Stomach (tissue), 9 donors: ENCODE data around the gene MYOM1. TPM values are rescaled to one million over a fixed set of nuclear protein-coding genes. Genes with fewer than 3 reads are reported as not detected.

ENCODE experiments used
- DNase-seq, 2 donors: peaks; one replicate each; pipeline versions ENCODE4 v3.0.0 to v3.0.0-alpha.2; 2013 to 2019
- H3K27ac ChIP-seq, 5 donors: fragments of 200-600 bp in 4 of 5; sonication (generic) in 4 of 5; one replicate each; pipeline ENCODE4 v1.5.1; 2013 to 2019; ENCODE audit warnings: mild to moderate bottlenecking in 1 of 5, moderate library complexity in 1 of 5
- H3K27me3 ChIP-seq, 3 donors: fragments of 200-600 bp; sonication (generic); one replicate each; pipeline ENCODE4 v1.5.1; 2017 to 2019; ENCODE audit warnings: mixed run types in 1 of 3
- H3K36me3 ChIP-seq, 4 donors: fragments of 200-600 bp; sonication (generic); 1 replicate in 3 of 4; 2 replicates in 1 of 4; pipeline ENCODE4 v1.5.1; 2016 to 2019
- H3K4me1 ChIP-seq, 4 donors: fragments of 200-600 bp; sonication (generic); one replicate each; pipeline ENCODE4 v1.5.1; 2016 to 2019
- H3K4me3 ChIP-seq, 4 donors: fragments of 200-600 bp; sonication (generic) in 3 of 4; one replicate each; pipeline ENCODE4 v1.5.1; 2016 to 2019; ENCODE audit warnings: mild to moderate bottlenecking in 1 of 4
- H3K9me3 ChIP-seq, 4 donors: fragments of 200-600 bp; sonication (generic); one replicate each; pipeline ENCODE4 v1.5.1; 2016 to 2019
- CTCF ChIP-seq, 7 experiments: fragments of 450-650 bp in 4 of 7; fragments of 200-600 bp in 3 of 7; sonication (generic) in 3 of 7; IDR thresholded peaks; one replicate each; pipeline ENCODE4 v1.5.1; 2016 to 2019; ENCODE audit warnings: antibody characterized with exemption in 7 of 7, control low read depth in 2 of 7, mild to moderate bottlenecking in 1 of 7
- EP300 ChIP-seq: sonication (generic); formaldehyde crosslinking; IDR thresholded peaks from one replicate; pipeline ENCODE4 v1.6.1; 2017; ENCODE audit warnings: antibody characterized with exemption
- POLR2A ChIP-seq, 4 donors: fragments of 450-650 bp; IDR thresholded peaks; one replicate each; pipeline ENCODE4 v1.6.1; 2016; ENCODE audit warnings: antibody characterized with exemption in 4 of 4, control low read depth in 2 of 4, mild to moderate bottlenecking in 1 of 4, moderate library complexity in 1 of 4
- POLR2AphosphoS5 ChIP-seq, 3 donors: sonication (generic); formaldehyde crosslinking; IDR thresholded peaks; one replicate each; pipeline ENCODE4 v1.6.1; 2016; ENCODE audit warnings: antibody characterized with exemption in 3 of 3
- WGBS, 5 donors: extraction: QIAGEN DNeasy Blood & Tissue Kit in 3 of 5; methylation state at CpG; one replicate each; pipeline versions ENCODE4 v1.1.5 to v1.1.7; 2013 to 2018; 5-methylcytosine and 5-hydroxymethylcytosine counted together
- intact Hi-C: fragments of 100-400 bp; cut with DNase I; formaldehyde crosslinking; loops from one replicate; pipeline ENCODE4 v1.15.1; 2023; ENCODE audit warnings: low total_unique reads
- polyA plus RNA-seq, 3 donors: library from polyadenylated mRNA; stranded (reverse); fragments of 200-250 nt; gene quantifications; one replicate each; pipeline ENCODE4 v1.2.3, GENCODE V29; 2013
- total RNA-seq, 5 donors: library from RNA; depleted of rRNA; stranded (reverse); fragments of >200 nt; gene quantifications; one replicate each; pipeline versions ENCODE4 v1.1.0 to v1.2.3, GENCODE V29; 2014 to 2016
- donor health status: healthy with polysubstance abuse.
- donor health status: Bipolar disorder and iron deficiency.
- donor health status: healthy.

The MYOM1 gene
- total and polyA plus RNA-seq, 8 donors, result 1.2 to 37.9 (median 3.5) TPM

GRCh38 chr18:3092727-3093126 is 127.0 kb downstream of the MYOM1 start:
- H3K4me3 ChIP-seq, result no peak overlapping the region
- no peaks in the 10 kb centered on the region for H3K36me3 ChIP-seq
- no peaks in the 10 kb centered on the region for H3K27me3 ChIP-seq
- intact Hi-C loops, result no loop called here
- H3K4me1 ChIP-seq, result peaks cover 0 to 11% (median 5%) of the 10 kb centered on the region in 4 donors
- no peak overlapping the region for H3K27ac ChIP-seq
- no peaks in the 10 kb centered on the region for H3K9me3 ChIP-seq
- TF ChIP-seq EP300, result no peak
- no peak for TF ChIP-seq POLR2A (IDR thresholded peaks at IDR 0.05)
- no peak for TF ChIP-seq POLR2AphosphoS5 (IDR thresholded peaks at IDR 0.05)
- TF ChIP-seq CTCF (IDR thresholded peaks at IDR 0.05), result no peak
- WGBS, 5 donors, result 90 to 95% (median 94%) methylated on average over 7 of the region's 7 CpGs
- no peak for DNase-seq

- peaks cover 0 to 11% (median 5%) of the 10 kb centered on the region in 4 donors for H3K4me1 ChIP-seq
- WGBS, 5 donors, result 74 to 87% (median 80%) methylated on average over 3 of the region's 3 CpGs
- DNase-seq, result no peak
- TF ChIP-seq POLR2A (IDR thresholded peaks at IDR 0.05), result no peak
- no peak for TF ChIP-seq POLR2AphosphoS5 (IDR thresholded peaks at IDR 0.05)
- TF ChIP-seq EP300, result no peak
- TF ChIP-seq CTCF (IDR thresholded peaks at IDR 0.05), result no peak
- H3K27me3 ChIP-seq, result no peaks in the 10 kb centered on the region
- no peaks in the 10 kb centered on the region for H3K9me3 ChIP-seq
- no peaks in the 10 kb centered on the region for H3K36me3 ChIP-seq
- no peak overlapping the region for H3K4me3 ChIP-seq
- no peak overlapping the region for H3K27ac ChIP-seq
- intact Hi-C loops, result no loop called here
Measured at GRCh38 chr18:3089579-3089978, 130.2 kb downstream of the MYOM1 start.

GRCh38 chr18:3088449-3088848 is 131.3 kb downstream of the MYOM1 start:
- 77 to 91% (median 80%) methylated on average over 3 of the region's 3 CpGs for WGBS, 5 donors
- Histone ChIP-seq H3K4me1 (no peaks in the 10 kb centered on the region), H3K4me3 (no peak overlapping the region), H3K36me3 (no peaks in the 10 kb centered on the region), H3K27ac (no peak overlapping the region), H3K27me3 (no peaks in the 10 kb centered on the region), H3K9me3 (no peaks in the 10 kb centered on the region)
- DNase-seq, result no peak
- intact Hi-C loops, result no loop called here
- no peak for TF ChIP-seq POLR2AphosphoS5 (IDR thresholded peaks at IDR 0.05)
- no peak for TF ChIP-seq EP300
- TF ChIP-seq POLR2A (IDR thresholded peaks at IDR 0.05), result no peak
- no peak for TF ChIP-seq CTCF (IDR thresholded peaks at IDR 0.05)

GRCh38 chr18:3086871-3087270 is 132.9 kb downstream of the MYOM1 start:
- WGBS, 5 donors, result 38 to 59% (median 48%) methylated on average over 4 of the region's 4 CpGs
- Histone ChIP-seq H3K36me3 (no peaks in the 10 kb centered on the region), H3K4me3 (no peak overlapping the region), H3K27ac (no peak overlapping the region), H3K27me3 (no peaks in the 10 kb centered on the region), H3K9me3 (no peaks in the 10 kb centered on the region), H3K4me1 (no peaks in the 10 kb centered on the region)
- no peak for TF ChIP-seq CTCF (IDR thresholded peaks at IDR 0.05)
- intact Hi-C loops, result no loop called here
- peak in 1 of 2 donors; percentile 43 for DNase-seq
